Activated naive CD4-positive, alpha-beta T cell treated with anti-CD3 and anti-CD28 coated beads for 36 hours (primary cell): Measurements from ENCODE around the gene CLGN. TPM values are rescaled to one million over a fixed set of nuclear protein-coding genes. Genes with fewer than 3 reads are reported as not detected.
"Not testable (repeated sequence)": the region's sequence is repeated elsewhere in the genome, so short reads cannot be mapped to it uniquely, and the experiment has no call there.

Experiments
- CTCF ChIA-PET: fragments of 350-600 bp; sonication (Branson Sonifier 250); formaldehyde crosslinking; loops from one replicate; lab custom pipeline; 2021; ENCODE audit warnings: antibody characterized with exemption; lab: Charles Lee
- DNase-seq: peaks from one replicate; pipeline ENCODE4 v3.0.0-alpha.2; 2020
- H3K27ac Mint-ChIP-seq: one replicate; pipeline ENCODE4 v1.8.0; 2021; ENCODE audit warnings: mild to moderate bottlenecking, mixed read lengths
- H3K27me3 Mint-ChIP-seq: one replicate; pipeline ENCODE4 v1.8.0; 2021; ENCODE audit warnings: low read depth, mixed read lengths
- H3K36me3 Mint-ChIP-seq: one replicate; pipeline ENCODE4 v1.8.0; 2021; ENCODE audit warnings: low read depth, mixed read lengths
- H3K4me1 Mint-ChIP-seq: one replicate; pipeline ENCODE4 v1.8.0; 2021; ENCODE audit warnings: low read depth, mixed read lengths
- H3K4me3 Mint-ChIP-seq: one replicate; pipeline ENCODE4 v1.8.0; 2021; ENCODE audit warnings: mild to moderate bottlenecking, moderate library complexity, mixed read lengths
- H3K9me3 Mint-ChIP-seq: one replicate; pipeline ENCODE4 v1.8.0; 2021; ENCODE audit warnings: mixed read lengths
- intact Hi-C: fragments of 100-400 bp; cut with micrococcal nuclease; formaldehyde crosslinking; loops from one replicate; pipeline ENCODE4 v1.15.1; 2023
- total RNA-seq, 2 experiments: library from RNA; stranded (reverse); gene quantifications; one replicate each; pipeline ENCODE4 v1.2.3, GENCODE V29; 2021

The CLGN gene, protein sequence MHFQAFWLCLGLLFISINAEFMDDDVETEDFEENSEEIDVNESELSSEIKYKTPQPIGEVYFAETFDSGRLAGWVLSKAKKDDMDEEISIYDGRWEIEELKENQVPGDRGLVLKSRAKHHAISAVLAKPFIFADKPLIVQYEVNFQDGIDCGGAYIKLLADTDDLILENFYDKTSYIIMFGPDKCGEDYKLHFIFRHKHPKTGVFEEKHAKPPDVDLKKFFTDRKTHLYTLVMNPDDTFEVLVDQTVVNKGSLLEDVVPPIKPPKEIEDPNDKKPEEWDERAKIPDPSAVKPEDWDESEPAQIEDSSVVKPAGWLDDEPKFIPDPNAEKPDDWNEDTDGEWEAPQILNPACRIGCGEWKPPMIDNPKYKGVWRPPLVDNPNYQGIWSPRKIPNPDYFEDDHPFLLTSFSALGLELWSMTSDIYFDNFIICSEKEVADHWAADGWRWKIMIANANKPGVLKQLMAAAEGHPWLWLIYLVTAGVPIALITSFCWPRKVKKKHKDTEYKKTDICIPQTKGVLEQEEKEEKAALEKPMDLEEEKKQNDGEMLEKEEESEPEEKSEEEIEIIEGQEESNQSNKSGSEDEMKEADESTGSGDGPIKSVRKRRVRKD
- total RNA-seq = under 1 TPM in 1 of 2 experiments, not detected in 1; 0.10 TPM

DNA sequence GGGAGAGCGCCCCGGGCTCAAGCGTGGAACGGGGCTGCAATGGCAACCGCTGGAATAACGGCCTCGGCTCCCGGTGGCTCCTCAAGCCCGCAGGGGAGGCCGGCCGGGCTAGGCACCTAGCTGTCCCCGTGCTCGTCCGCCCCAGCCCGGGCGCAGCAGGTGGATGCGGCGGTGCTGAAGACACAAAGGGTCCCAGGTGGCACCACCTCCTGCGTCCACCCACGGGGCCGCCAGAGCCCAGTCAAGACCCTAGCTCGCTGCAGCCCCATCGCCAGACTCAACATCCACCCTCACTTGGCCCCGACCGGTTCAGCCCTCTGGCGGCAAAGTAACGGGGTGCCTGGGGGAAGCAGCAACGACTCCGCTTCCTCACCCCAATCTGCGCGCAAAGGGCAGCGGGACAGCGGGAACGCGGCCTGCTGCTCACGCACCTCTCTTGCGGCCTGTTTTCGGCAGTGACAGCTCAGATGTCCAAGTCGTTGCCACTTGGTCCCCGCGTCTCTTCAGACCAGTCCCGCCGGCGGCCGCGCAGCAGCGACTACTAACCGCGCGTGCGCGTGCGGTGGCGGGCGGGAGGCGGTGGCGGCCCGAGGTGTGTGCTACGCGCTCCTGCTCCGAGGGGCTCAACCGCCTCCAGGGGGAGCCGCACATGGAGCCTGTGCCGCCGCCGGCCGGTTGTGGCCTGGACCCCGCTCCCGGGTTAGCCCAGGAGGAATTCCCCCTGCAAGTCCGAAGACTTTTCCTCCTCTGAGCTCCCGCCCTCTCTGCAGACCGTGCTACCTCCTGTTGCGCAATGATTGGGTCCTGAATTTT lies at the start of gene CLGN:
CLGN (minus strand) TSS at position 543 of the 813 bp plus-strand sequence. CDS start 14,570 bp downstream, outside the sequence.
- Mint-ChIP-seq H3K36me3 (no peaks in the 10 kb centered on the region), H3K9me3 (no peaks in the 10 kb centered on the region), H3K27ac (no peak within 1 kb of the TSS), H3K4me3 (peak within 1 kb of the TSS; percentile 76), H3K4me1 (peaks cover 5% of the 10 kb centered on the region), H3K27me3 (peaks cover 44% of the 10 kb centered on the region)
- DNase-seq = peak; percentile 51
- CTCF ChIA-PET = interaction anchor here (0.7 to 3.1 kb wide), 7 partner anchors 11 to 201 kb away, joined by 3 to 13 read pairs (median 4); no protein-coding TSS in a partner anchor
- intact Hi-C loops = loop anchor here (1.0 kb wide), 2 partner anchors 54 to 183 kb away; partner anchors contain the start of gene SCOC

GRCh38 chr4:140472156-140472555 lies 44.7 kb upstream of the CLGN start:
- H3K9me3 Mint-ChIP-seq = no peaks in the 10 kb centered on the region
- no peak overlapping the region for H3K27ac Mint-ChIP-seq
- no peaks in the 10 kb centered on the region for H3K4me1 Mint-ChIP-seq
- H3K36me3 Mint-ChIP-seq = no peaks in the 10 kb centered on the region
- H3K4me3 Mint-ChIP-seq = no peak overlapping the region
- CTCF ChIA-PET = no interaction called here
- DNase-seq = no peak
- H3K27me3 Mint-ChIP-seq = peaks cover 22% of the 10 kb centered on the region
- intact Hi-C loops = no loop called here

- H3K27ac Mint-ChIP-seq = no peak overlapping the region
- no peaks in the 10 kb centered on the region for H3K9me3 Mint-ChIP-seq
- H3K4me3 Mint-ChIP-seq = no peak overlapping the region
- peaks cover 25% of the 10 kb centered on the region for H3K27me3 Mint-ChIP-seq
- CTCF ChIA-PET = no interaction called here
- H3K36me3 Mint-ChIP-seq = no peaks in the 10 kb centered on the region
- intact Hi-C loops = no loop called here
- no peaks in the 10 kb centered on the region for H3K4me1 Mint-ChIP-seq
- no peak for DNase-seq
Observed at GRCh38 chr4:140469791-140470733, 42.6 kb upstream of the CLGN start.

- no peak overlapping the region for H3K27ac Mint-ChIP-seq
- H3K27me3 Mint-ChIP-seq = peaks cover 23% of the 10 kb centered on the region
- CTCF ChIA-PET = interaction anchor here (0.6 kb wide), 1 partner anchor 418 kb away, joined by 5 read pairs; no protein-coding TSS in a partner anchor
- no peaks in the 10 kb centered on the region for H3K9me3 Mint-ChIP-seq
- H3K4me3 Mint-ChIP-seq = no peak overlapping the region
- no peaks in the 10 kb centered on the region for H3K4me1 Mint-ChIP-seq
- no peak for DNase-seq
- intact Hi-C loops = no loop called here
- no peaks in the 10 kb centered on the region for H3K36me3 Mint-ChIP-seq
Observed at GRCh38 chr4:140466146-140466545, 38.7 kb upstream of the CLGN start.

DNA sequence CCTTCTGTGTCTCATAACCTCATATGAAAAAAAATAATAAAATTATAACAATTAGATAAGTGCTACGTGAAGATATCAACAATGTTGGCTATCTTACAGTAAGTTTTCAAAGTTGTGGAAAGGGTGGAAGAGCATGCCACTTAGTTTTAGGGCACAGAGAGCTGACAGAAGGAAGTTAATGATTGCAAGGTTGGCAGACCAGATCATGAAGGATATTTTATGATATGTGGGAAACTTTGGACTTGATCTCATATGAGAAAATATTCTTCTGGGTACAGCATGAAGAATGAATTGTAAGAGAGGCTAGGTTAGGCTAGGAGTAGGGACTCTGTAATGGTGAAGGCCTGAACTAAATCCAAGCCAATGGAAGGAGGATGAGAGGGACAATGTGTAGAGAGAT lies 36.2 kb upstream of the CLGN start:
- CTCF ChIA-PET = no interaction called here
- no peak for DNase-seq

DNA sequence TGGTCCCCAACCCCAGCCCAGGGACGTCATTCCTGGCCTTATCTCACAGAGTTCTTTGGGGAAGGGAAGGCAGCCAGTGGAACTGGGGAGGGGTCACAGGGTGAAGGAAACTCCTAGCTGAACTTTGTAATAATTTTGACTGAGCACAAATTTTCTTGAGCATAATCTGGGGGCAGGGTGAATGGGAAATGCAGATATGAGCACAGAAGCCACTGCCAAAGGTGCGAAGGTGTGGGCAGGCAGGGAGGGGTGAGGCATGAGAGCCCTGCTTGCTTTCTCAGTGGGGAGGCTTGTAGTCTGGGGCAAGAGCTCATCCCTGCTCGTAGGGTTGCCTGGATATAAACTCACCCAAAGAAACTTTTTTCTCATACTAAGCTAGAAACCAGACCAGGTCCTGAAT lies 35.7 kb upstream of the CLGN start:
- Mint-ChIP-seq H3K4me3 (no peak overlapping the region), H3K27me3 (peaks cover 12% of the 10 kb centered on the region), H3K36me3 (no peaks in the 10 kb centered on the region), H3K4me1 (no peaks in the 10 kb centered on the region), H3K9me3 (no peaks in the 10 kb centered on the region), H3K27ac (no peak overlapping the region)
- no peak for DNase-seq
- CTCF ChIA-PET = no interaction called here
- intact Hi-C loops = no loop called here

More for the DNA sequence above, 36.2 kb upstream of the CLGN start:
- H3K4me3 Mint-ChIP-seq = no peak overlapping the region
- no peaks in the 10 kb centered on the region for H3K36me3 Mint-ChIP-seq
- peaks cover 13% of the 10 kb centered on the region for H3K27me3 Mint-ChIP-seq
- H3K27ac Mint-ChIP-seq = no peak overlapping the region
- intact Hi-C loops = no loop called here
- H3K4me1 Mint-ChIP-seq = no peaks in the 10 kb centered on the region
- no peaks in the 10 kb centered on the region for H3K9me3 Mint-ChIP-seq

GRCh38 chr4:140450352-140450751 lies 22.9 kb upstream of the CLGN start:
- no peaks in the 10 kb centered on the region for H3K4me1 Mint-ChIP-seq
- no peak overlapping the region for H3K4me3 Mint-ChIP-seq
- CTCF ChIA-PET = no interaction called here
- no peaks in the 10 kb centered on the region for H3K36me3 Mint-ChIP-seq
- intact Hi-C loops = no loop called here
- peaks cover 27% of the 10 kb centered on the region for H3K27me3 Mint-ChIP-seq
- no peak for DNase-seq
- H3K9me3 Mint-ChIP-seq = no peaks in the 10 kb centered on the region
- no peak overlapping the region for H3K27ac Mint-ChIP-seq

DNA sequence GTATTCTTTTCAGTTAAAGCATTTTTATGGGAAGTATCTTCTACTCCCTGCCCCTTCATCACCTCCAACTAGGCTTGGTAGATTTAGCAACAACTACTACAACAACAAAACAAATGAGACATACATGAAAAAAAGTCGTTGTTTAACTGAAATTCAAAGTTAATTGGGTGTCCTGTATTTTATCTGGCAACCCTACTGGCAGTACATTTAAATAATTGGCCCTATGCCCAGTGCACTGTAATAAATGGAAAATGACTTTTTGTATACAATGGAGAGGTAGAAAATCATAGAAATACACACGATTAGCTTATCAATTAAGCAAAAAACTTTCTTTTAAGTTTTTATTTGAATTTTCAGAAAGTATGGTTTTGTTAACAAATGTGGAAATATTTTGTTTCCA lies 21.4 kb upstream of the CLGN start:
- Mint-ChIP-seq H3K27me3 (peaks cover 26% of the 10 kb centered on the region), H3K27ac (no peak overlapping the region), H3K4me3 (no peak overlapping the region), H3K9me3 (no peaks in the 10 kb centered on the region), H3K36me3 (no peaks in the 10 kb centered on the region), H3K4me1 (no peaks in the 10 kb centered on the region)
- CTCF ChIA-PET = no interaction called here
- intact Hi-C loops = no loop called here
- no peak for DNase-seq

DNA sequence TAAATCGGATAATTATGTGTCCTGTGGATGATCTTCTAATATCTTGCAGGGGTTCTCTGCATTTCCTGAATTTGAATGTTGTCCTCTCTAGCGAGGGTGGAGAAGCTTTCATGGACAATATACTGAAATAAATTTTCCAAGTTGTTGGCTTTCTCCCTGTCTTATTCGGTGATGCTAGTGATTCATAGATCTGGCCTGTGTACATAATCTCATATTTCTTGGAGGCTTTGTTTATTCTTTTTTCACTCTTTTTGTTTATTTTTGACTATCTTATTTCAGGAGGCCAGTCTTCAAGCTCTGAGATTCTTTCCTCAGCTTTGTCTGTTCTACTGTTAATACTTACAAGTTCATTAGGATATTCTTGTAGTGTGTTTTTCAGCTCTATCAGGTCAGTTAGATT lies 20.7 kb upstream of the CLGN start:
- CTCF ChIA-PET = no interaction called here
- Mint-ChIP-seq H3K9me3 (no peaks in the 10 kb centered on the region), H3K4me3 (no peak overlapping the region), H3K4me1 (no peaks in the 10 kb centered on the region), H3K27me3 (peaks cover 23% of the 10 kb centered on the region), H3K36me3 (no peaks in the 10 kb centered on the region), H3K27ac (no peak overlapping the region)
- intact Hi-C loops = no loop called here
- DNase-seq = no peak

GRCh38 chr4:140444347-140444746 lies 16.9 kb upstream of the CLGN start:
- H3K27ac Mint-ChIP-seq, H3K4me3 Mint-ChIP-seq, intact Hi-C loops, H3K9me3 Mint-ChIP-seq, H3K4me1 Mint-ChIP-seq, H3K36me3 Mint-ChIP-seq, DNase-seq: not testable (repeated sequence)
- peaks cover 17% of the 10 kb centered on the region for H3K27me3 Mint-ChIP-seq
- CTCF ChIA-PET = interaction anchor here (0.6 to 0.7 kb wide), 2 partner anchors 165 to 191 kb away, joined by 3 read pairs; no protein-coding TSS in a partner anchor

GRCh38 chr4:140439644-140440142 lies 12.2 kb upstream of the CLGN start:
- Mint-ChIP-seq H3K4me3 (no peak overlapping the region), H3K4me1 (no peaks in the 10 kb centered on the region), H3K9me3 (no peaks in the 10 kb centered on the region), H3K27ac (no peak overlapping the region), H3K36me3 (no peaks in the 10 kb centered on the region), H3K27me3 (peaks cover 2% of the 10 kb centered on the region)
- no peak for DNase-seq
- intact Hi-C loops = no loop called here
- CTCF ChIA-PET = no interaction called here
